SH-SY5Y (cell line): ENCODE data around the gene CLMN.

Source experiments
- GATA2 ChIP-seq: IDR thresholded peaks from 2 replicates; pipeline ENCODE4 v1.6.1; 2011; ENCODE audit warnings: mild to moderate bottlenecking, low read depth, low read length
- GATA3 ChIP-seq: IDR thresholded peaks from 2 replicates; pipeline ENCODE4 v1.6.1; 2011; ENCODE audit warnings: low read depth, mild to moderate bottlenecking, low read length, moderate library complexity

DNA sequence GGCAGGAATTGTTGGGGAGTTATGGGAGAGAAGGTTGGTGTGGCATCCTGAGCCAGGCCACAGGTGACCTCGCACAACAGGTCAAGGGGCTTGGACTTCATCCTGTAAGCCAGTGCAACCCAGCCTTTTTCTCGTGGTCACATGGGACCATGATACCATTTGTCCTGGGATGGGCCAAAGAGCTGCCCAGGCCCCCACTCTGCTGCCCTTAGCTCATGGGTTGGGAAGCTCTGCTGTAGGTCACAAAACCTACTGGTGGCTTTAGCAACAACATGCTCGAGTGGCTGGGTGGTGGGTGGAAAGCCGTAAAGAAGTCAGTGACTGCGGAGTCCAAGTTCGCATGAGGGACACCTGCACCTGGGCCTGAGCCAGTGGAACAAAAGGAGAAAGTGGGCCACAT lies 4.6 kb downstream of the CLMN start:
- TF ChIP-seq GATA2 (no peak), GATA3 (no peak)
